Skeletal muscle tissue (tissue), 4 donors: ENCODE results near the gene SND1. TPM values are rescaled to one million over a fixed set of nuclear protein-coding genes. Genes with fewer than 3 reads are reported as not detected.

Experiments used
- H3K27ac ChIP-seq: one replicate; pipeline ENCODE4 v1.7.0; 2013; ENCODE audit warnings: mild to moderate bottlenecking, low read depth, low read length, inconsistent platforms
- H3K27me3 ChIP-seq, 3 donors: one replicate each; pipeline ENCODE4 v1.7.0; 2013; ENCODE audit warnings: low read length in 3 of 3; ENCODE audit not compliant: control insufficient read depth in 3 of 3, insufficient read depth in 3 of 3
- H3K36me3 ChIP-seq, 3 donors: one replicate each; pipeline ENCODE4 v1.7.0; 2013; ENCODE audit warnings: low read length in 3 of 3; ENCODE audit not compliant: control insufficient read depth in 3 of 3, insufficient read depth in 3 of 3
- H3K4me1 ChIP-seq, 3 donors: one replicate each; pipeline ENCODE4 v1.7.0; 2013; ENCODE audit warnings: low read length in 3 of 3, mild to moderate bottlenecking in 3 of 3; ENCODE audit not compliant: control insufficient read depth in 3 of 3, insufficient read depth in 3 of 3
- H3K4me3 ChIP-seq, 3 donors: one replicate each; pipeline ENCODE4 v1.7.0; 2013; ENCODE audit warnings: low read length in 3 of 3
- H3K9ac ChIP-seq, 3 donors: one replicate each; pipeline ENCODE4 v1.7.0; 2013; ENCODE audit warnings: low read length in 3 of 3, mild to moderate bottlenecking in 3 of 3, moderate library complexity in 2 of 3, low read depth in 1 of 3
- H3K9me3 ChIP-seq, 3 donors: one replicate each; pipeline ENCODE4 v1.7.0; 2013; ENCODE audit warnings: low read length in 3 of 3; ENCODE audit not compliant: control insufficient read depth in 3 of 3
- total RNA-seq: library from RNA; depleted of rRNA; stranded (reverse); fragments of >200 nt; gene quantifications from one replicate; pipeline ENCODE4 v1.2.3, GENCODE V29; 2014
- donor health status: Osteomylitis.

SND1 gene
- total RNA-seq, 1 donor from 2014 or later, result 104 TPM

GRCh38 chr7:127807340-127807739 lies 155.3 kb downstream of the SND1 start:
- Histone ChIP-seq H3K36me3 (no peaks in the 10 kb centered on the region), H3K9ac (no peak overlapping the region), H3K9me3 (no peaks in the 10 kb centered on the region), H3K27me3 (no peaks in the 10 kb centered on the region), H3K4me1 (peaks cover 0 to 9% (median under 1%) of the 10 kb centered on the region in 3 donors), H3K27ac (no peak overlapping the region), H3K4me3 (no peak overlapping the region)

DNA sequence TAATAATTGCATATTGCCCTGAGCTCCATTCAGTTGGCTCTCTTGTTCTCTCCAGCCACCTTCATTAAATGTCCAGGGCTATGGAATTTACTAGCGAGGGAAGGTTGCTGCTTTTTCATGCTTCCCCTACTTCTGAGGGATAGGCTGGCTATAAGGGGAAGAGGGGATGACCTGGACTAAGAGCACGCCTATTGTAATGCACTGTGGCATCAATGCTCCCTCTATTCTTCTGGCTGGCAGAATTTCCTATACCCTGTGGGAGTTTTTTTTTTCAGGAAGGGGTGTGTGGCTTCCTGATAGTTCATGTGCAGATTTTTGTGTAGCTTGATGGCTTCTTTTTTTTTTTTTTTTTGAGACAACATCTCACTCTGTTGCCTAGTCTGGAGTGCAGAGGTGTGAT lies 155.8 kb downstream of the SND1 start:
- no peak overlapping the region for H3K27ac ChIP-seq
- H3K27me3 ChIP-seq, result no peaks in the 10 kb centered on the region
- H3K36me3 ChIP-seq, result no peaks in the 10 kb centered on the region
- no peak overlapping the region for H3K9ac ChIP-seq
- H3K4me1 ChIP-seq, result peaks cover 0 to 11% (median 2%) of the 10 kb centered on the region in 3 donors
- no peak overlapping the region for H3K4me3 ChIP-seq
- H3K9me3 ChIP-seq, result no peaks in the 10 kb centered on the region

- no peaks in the 10 kb centered on the region for H3K9me3 ChIP-seq
- no peaks in the 10 kb centered on the region for H3K27me3 ChIP-seq
- H3K27ac ChIP-seq, result no peak overlapping the region
- H3K4me1 ChIP-seq, result peaks cover 0 to 11% (median 2%) of the 10 kb centered on the region in 3 donors
- no peak overlapping the region for H3K4me3 ChIP-seq
- no peak overlapping the region for H3K9ac ChIP-seq
- no peaks in the 10 kb centered on the region for H3K36me3 ChIP-seq
These were observed 157.3 kb downstream of the SND1 start for GRCh38 chr7:127809261-127809702.

DNA sequence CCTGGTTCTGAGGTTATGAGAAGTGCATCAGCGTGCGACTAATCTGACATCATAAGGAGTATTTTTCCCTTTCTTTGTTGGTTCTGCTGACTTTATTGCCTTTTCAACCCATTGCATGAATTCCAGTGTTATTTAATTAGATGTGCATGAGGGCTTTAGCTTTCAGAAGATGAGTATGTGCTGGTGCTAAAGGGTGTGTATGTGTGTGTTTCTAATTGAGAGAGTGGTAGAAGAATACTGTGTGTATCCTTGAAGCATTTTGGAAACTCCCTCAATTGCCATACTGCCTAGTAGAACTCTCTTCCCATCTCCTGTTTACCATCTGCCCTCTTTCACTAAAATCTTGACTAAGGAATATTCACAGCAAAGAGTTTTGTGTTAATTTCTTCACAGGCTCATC lies 158.1 kb downstream of the SND1 start:
- Histone ChIP-seq H3K9me3 (no peaks in the 10 kb centered on the region), H3K27ac (no peak overlapping the region), H3K27me3 (no peaks in the 10 kb centered on the region), H3K4me1 (peaks cover 0 to 11% (median 2%) of the 10 kb centered on the region in 3 donors), H3K9ac (no peak overlapping the region), H3K36me3 (no peaks in the 10 kb centered on the region), H3K4me3 (no peak overlapping the region)

GRCh38 chr7:127810696-127811660 lies 159.0 kb downstream of the SND1 start:
- no peaks in the 10 kb centered on the region for H3K36me3 ChIP-seq
- H3K4me3 ChIP-seq, result no peak overlapping the region
- peaks cover 0 to 13% (median 2%) of the 10 kb centered on the region in 3 donors for H3K4me1 ChIP-seq
- H3K27ac ChIP-seq, result no peak overlapping the region
- H3K27me3 ChIP-seq, result no peaks in the 10 kb centered on the region
- no peaks in the 10 kb centered on the region for H3K9me3 ChIP-seq
- no peak overlapping the region for H3K9ac ChIP-seq

DNA sequence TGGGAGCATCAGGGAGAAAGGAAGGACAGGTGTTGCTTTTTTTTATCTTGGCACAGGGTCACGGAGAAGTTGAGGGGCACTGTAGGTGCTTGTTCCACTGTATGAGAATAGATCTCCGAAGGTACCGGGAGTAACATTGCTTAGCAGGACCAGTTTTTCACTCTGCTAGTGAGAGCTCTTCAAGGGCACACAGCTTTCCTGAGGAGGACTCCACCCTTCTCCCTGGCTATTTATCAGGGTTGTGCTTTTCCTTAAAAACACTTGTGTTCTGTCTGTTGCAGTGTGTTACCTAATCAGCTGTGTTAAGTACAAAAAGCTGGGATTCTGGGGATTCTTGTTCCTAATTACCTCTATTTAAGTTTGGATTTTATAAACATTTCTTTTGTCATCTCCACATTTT lies 160.5 kb downstream of the SND1 start:
- Histone ChIP-seq H3K36me3 (no peaks in the 10 kb centered on the region), H3K4me1 (peaks cover 0 to 14% (median 2%) of the 10 kb centered on the region in 3 donors), H3K9ac (no peak overlapping the region), H3K27me3 (no peaks in the 10 kb centered on the region), H3K9me3 (no peaks in the 10 kb centered on the region), H3K27ac (no peak overlapping the region), H3K4me3 (no peak overlapping the region)

DNA sequence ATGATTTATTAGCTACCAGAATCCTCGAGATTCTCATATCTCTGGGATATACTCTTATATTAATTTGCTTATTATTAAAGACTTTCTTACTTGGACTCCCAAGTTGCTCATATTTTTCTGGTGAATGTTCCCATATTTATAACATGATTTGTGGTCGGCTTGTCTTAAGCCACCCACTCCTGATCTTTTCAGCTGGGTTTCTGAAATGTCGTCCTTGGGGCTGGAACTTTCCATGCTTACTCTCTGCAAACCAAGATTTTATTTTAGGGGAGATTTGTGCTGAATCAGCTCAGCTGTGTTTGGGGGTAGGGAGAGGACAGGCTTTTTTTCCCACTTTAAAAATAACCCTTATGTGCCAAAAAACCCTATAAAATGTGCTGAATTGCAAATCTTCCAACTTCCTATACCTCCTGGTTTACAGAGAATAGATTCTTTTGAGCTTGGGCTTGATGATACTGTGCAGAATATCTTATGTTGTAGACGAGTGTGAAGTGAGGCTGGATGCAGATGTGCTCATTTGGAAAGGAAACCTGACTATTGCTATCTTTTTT lies 162.1 kb downstream of the SND1 start:
- H3K4me1 ChIP-seq, result peaks cover 0 to 12% (median 2%) of the 10 kb centered on the region in 3 donors
- H3K4me3 ChIP-seq, result no peak overlapping the region
- H3K27me3 ChIP-seq, result no peaks in the 10 kb centered on the region
- H3K27ac ChIP-seq, result no peak overlapping the region
- no peaks in the 10 kb centered on the region for H3K36me3 ChIP-seq
- H3K9me3 ChIP-seq, result no peaks in the 10 kb centered on the region
- H3K9ac ChIP-seq, result no peak overlapping the region

DNA sequence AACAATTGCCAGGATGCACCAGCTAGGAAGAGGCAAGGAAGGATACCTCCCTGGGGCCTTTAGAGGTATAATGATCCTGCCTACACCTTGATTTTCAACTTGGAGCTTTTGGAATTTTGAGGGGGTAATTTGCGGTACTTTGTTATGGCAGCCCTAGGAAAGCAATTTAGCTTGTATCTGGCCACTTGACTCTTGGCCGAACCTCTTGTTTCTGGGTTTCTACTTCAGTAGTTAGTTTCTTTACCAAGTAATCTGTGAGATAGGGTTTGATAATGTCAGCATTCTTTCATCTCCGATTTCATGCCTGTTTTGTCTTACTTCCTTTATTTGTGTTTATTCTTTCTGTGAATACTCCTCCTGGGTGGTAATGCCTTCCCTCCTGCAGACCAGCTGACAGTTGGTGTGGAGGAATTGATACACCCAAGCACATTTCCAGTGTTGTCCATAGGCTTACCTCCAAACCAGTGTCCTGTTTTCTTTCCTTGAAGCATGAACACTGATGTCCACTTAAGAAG lies 163.7 kb downstream of the SND1 start:
- Histone ChIP-seq H3K36me3 (no peaks in the 10 kb centered on the region), H3K4me3 (no peak overlapping the region), H3K4me1 (peaks cover 0 to 8% (median 2%) of the 10 kb centered on the region in 3 donors), H3K9me3 (no peaks in the 10 kb centered on the region), H3K9ac (no peak overlapping the region), H3K27ac (no peak overlapping the region), H3K27me3 (no peaks in the 10 kb centered on the region)

DNA sequence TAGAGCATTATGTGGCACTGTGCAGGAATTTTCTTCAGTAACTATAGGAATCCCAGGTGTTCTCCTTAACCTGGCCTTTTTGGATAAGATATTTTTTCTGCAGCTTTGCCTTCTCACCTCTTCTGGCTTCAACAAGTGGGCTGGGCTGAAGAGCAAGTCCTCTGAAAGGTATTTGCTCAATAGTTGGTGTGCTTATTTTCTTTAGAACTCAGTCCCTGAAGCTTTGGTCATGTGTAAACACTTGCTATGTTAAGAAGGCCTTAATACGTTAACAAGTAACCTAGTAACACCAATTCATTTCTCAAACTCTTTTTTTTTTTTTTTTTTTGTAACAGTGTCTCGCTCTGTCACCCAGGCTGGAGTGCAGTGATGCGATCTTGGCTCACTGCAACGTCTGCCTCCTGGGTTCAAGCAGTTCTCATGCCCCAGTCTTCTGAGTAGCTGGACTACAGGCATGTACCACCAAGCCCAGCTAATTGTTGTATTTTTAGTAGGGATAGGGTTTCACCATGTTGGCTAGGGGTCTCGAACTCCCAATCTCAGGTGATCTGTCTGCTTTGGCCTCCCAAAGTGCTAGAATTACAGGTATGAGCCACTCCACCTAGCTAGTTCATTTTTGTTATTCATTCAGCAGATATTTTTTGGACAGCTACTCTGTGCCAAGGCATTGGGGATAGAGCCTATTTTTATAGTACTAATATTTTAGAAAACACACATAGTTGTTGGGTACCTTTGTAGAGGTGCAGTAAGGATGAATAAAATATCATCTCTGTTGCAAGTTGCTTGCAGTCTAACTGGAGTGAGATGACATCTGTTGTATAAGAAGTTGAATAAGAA lies 164.6 kb downstream of the SND1 start:
- H3K4me3 ChIP-seq, result no peak overlapping the region
- no peak overlapping the region for H3K9ac ChIP-seq
- H3K36me3 ChIP-seq, result no peaks in the 10 kb centered on the region
- no peak overlapping the region for H3K27ac ChIP-seq
- H3K27me3 ChIP-seq, result no peaks in the 10 kb centered on the region
- H3K9me3 ChIP-seq, result no peaks in the 10 kb centered on the region
- H3K4me1 ChIP-seq, result peaks cover 0 to 8% (median 2%) of the 10 kb centered on the region in 3 donors
